T-helper 2 cell treated with Interferon-gamma antibody and Interleukin-4, amounts not matched to agents 100 ng/mL and 5 ng/mL, for 36 hours (primary cell): ENCODE data around the gene GPR21. TPM values are rescaled to one million over a fixed set of nuclear protein-coding genes. Genes with fewer than 3 reads are reported as not detected.

ENCODE experiments used
- intact Hi-C: fragments of 100-400 bp; cut with micrococcal nuclease; formaldehyde crosslinking; loops from one replicate; pipeline ENCODE4 v1.15.1; 2023
- total RNA-seq: library from RNA; stranded (reverse); gene quantifications from 2 replicates; pipeline ENCODE4 v1.2.3, GENCODE V29; 2022

The GPR21 gene
- total RNA-seq, 1 donor from 2014 or later = 0.23 TPM

DNA sequence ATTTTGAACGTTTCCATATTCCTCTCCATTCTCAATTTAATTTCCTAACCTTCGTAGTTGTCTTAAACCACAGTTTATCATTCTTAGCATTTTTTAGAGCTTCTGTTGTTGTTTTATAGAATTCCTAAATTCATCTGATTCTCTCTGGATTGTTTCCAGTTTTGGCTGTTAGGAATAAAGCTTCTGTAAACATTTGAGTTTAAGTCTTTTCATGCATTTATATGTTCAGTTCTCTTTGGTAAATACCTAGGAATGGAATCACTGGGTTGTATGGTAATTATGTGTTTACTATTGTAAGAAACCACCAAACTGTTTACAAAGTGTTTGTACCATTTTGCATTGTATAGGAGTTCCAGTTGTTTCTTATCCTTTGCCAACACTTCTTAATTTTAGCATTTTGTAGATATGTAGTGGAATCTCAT lies 29.7 kb downstream of the GPR21 start:
- intact Hi-C loops = no loop called here

DNA sequence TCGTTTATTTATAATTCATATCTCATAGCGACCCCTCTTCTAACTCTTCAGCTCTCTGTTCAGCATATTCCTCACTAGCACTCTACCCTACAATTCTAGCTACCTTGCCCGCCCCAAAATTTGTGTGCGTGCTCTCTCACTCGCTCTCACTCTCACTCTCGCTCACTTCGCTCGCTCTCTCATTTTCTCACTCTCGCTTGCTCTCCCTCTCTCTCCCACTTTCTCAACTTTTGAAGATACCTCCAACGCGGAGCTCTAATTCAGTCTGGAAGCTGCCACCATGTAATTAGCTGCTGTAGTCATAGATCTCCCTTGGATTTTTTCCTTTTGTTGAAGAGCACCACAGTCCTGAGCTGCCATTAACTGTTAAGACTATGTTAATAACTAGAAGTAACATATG lies 30.4 kb downstream of the GPR21 start:
- intact Hi-C loops = no loop called here

DNA sequence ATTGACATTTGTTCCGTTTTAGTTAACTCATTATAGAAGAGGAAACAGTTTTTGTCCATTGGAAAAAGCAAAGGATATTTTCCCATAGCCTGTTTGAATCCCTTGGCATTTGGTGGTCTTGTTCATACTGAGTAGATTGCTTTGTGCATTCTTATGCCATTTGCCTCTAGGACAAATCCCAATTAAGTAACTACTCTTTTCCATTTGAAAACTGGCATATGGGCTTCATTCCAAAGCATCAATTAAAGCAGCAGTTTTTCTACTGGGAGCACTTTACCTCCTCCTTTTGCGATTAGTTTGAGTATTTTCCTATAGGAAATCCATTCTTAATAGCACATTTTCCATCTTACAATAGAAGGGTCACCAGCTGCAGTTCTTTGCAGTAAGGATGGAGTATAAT lies 31.2 kb downstream of the GPR21 start:
- intact Hi-C loops = no loop called here

DNA sequence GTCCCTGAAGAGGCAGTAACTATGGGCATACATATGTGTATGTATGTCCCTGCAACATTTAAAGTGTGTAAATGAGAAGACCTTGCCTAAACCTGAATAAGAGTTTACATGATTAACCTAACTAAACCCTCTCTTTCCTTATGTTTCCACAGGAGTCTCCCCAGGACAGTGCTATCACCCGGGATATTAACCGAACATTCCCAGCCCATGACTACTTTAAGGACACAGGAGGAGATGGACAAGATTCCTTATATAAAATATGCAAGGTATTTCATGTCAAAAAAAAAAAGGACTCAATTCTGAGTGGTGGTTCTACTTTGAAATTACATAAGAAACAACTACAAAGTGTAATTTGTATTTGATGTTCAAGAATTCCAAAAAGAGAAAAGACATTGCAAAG lies 31.7 kb downstream of the GPR21 start:
- intact Hi-C loops = no loop called here

DNA sequence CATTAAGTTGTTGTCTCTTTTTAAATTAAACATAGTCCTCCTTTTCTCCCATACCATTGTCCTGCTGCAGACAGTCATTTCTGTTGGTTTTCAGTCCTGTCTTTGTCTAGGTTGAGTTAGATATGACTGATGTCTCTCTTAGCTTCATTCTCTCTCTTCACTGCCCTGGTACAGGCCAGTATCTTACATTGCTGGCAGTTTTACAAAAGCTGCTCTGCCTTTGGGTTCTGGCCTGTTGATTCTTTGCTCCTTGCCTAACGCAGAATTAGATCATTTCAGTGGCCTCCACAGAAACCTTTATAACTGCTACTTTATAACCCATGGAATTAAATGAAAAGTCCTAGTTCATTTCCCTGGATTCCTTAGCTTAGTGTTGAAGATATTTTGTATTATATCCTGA lies 33.7 kb downstream of the GPR21 start:
- intact Hi-C loops = no loop called here

DNA sequence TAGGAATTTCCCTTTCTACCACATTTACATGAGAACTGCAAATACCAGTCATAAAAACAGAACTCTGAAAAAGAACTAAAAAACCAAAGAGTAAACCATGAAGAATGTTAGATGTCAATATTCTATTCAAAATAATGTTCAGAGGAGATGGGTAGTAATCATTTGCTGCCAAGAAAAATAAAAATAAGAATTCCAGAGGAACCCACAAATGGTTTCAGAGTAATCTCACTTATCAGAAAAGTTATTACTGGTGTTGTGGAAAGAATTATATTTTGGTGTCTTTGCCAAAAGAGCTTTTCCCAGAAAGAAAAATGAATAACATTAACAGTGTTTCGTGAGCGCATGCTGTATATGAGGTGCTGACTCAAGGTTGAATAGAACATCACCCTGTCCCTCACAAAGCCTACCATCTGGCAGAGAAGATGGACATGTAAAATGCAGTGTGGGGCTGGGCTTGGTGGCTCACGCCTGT lies 35.6 kb downstream of the GPR21 start:
- intact Hi-C loops = no loop called here

DNA sequence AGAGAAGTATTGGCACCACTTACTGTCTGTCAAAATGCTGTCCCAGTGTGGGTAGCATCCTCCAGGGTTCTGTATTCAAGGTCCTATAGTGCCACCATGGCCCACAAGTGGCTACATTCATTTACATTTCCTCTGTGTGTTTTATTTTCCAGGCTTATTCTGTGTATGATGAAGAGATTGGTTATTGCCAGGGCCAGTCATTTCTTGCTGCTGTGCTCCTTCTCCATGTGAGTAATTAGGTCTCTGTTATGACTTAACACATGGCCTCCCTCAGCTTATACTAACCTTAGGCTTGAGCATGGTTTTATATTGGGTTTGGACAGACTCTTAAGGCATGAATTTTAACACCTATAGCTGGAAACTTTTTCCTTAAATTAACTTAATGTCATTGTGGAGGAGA lies 36.7 kb downstream of the GPR21 start:
- intact Hi-C loops = no loop called here

DNA sequence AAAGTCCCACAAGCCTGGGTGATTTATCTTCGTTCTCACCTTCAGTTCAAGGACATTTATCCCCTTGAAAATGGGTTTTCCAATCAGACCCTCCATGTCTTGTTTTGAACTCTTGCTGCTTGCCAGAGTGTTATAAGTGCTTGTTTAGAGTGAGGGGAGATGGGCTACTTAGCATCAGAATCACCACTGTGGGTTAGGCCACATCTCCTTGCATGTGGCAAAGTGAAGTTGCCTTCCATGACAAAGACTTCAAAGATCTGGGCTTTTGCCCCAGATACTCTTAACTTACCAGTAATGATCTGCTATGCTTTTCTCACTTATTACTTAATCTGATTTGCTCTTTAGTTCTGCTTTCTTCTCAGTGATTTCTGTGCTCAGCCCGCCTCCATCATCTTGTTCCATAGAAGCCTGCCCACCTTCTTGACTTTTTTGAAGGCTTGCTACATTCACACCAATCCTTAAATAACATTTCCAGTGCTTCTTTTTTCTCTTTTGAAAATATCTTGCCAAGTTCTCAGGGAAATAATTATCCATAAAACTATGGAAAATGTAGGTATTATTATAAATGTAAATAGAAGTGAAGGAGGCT lies 39.0 kb downstream of the GPR21 start:
- intact Hi-C loops = no loop called here

DNA sequence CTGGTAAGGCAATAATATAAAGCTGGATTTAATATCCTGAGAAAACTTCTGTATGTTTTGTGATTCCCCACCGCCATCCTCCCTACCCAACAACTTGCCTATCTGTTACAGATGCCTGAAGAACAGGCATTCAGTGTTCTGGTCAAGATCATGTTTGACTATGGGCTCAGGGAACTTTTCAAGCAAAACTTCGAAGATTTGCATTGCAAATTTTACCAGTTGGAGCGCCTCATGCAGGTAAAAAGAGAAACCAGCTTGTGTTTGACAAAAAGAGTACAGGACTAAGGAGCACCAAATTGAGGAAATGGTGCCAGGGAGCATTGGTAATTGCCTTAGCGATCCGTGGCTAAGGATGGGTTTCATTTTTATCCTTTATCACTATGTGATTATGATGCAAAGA lies 40.0 kb downstream of the GPR21 start:
- intact Hi-C loops = no loop called here

DNA sequence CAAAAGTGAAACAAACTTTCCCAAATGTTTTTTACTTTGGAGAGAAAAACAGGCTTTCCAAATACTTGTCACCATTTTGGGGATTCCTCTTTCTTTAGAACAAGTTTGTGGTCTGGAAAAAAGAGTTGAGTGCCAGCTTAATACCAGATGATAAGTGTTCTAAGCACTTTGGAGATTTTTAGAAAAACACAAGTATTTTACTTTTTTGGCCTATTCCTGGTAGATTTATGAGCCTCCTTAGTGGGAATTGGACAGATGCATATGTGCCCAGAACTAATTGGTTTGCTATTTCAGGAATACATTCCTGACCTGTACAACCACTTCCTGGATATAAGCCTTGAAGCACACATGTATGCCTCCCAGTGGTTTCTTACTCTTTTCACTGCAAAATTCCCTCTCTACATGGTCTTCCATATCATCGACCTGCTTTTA lies 40.5 kb downstream of the GPR21 start:
- intact Hi-C loops = no loop called here

DNA sequence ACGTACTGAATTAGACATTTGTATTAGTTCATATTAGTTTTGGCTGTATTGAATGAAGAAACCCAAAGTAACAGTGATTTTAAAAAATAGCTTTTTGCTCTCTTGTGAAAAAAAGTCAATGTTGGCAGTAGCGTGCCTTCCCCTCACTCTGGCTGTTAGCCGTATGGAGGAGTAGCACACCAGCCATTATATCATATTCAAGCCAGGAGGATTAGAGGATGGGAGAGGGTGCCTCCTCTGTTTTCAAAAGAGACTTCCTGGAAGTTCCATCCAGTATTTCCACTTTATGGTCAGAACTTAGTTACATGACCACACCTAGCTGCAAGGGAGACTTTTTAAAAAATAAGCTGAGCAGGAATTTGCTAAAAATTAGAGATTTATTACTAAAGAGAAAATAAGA lies 41.2 kb downstream of the GPR21 start:
- intact Hi-C loops = no loop called here

DNA sequence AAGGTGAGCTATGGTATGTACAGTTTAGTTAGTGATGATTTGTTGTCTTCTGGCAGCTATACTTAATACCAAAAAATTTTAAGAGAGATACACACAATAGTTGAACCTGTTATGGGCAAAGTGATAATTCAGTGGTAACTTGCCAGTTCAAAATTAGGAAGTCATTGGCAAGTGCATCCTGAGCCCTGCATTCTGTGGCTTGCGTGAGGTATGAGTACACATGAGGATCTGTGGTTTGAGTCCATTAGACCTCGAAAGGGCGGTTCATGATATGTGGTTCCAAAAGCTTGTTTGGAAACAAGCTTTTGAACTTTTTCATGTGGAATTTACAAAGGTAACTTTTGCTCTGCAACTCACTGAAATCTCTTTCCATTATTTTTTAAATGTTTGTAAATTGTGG lies 47.0 kb downstream of the GPR21 start:
- intact Hi-C loops = no loop called here

DNA sequence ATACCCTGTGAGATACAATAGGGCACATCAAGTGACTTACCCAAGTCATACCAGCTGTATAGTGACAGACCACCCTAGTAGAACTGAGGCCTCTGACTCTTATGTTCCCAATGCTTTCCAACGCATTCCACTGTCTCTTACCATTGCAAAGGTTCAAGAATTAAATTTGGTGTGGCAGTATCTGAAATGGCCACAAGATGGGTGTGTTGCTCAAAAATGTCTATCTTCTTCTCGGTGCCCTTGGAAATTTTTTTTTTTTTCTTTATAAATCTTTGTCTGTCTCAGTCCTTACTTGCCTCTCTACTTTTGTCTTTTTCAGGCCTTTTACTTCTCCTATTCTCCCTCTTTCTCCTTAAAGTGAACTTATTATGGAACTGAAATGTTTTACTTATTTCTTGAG lies 48.4 kb downstream of the GPR21 start:
- intact Hi-C loops = loop anchor here (1.0 kb wide), 1 partner anchor 268 kb away; no protein-coding TSS in a partner anchor

DNA sequence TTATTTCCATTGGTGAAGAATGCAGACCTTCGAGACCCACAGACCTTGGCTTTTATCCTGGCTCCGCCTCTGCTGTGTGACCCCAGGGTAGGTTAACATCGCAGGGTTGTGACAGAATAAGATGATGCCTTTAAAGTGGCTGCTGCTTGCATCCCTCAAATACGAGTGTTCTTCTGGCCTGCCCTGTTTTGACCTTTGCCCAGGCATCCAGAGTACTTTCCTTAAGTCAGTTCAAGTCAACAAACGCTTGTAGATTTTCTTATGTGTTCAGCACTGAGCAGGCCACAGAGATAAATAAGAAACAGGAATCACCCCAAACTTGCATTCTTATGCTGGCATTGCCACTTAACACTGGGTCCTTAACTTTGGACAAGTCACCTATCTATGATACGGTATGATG lies 50.2 kb downstream of the GPR21 start:
- intact Hi-C loops = no loop called here

DNA sequence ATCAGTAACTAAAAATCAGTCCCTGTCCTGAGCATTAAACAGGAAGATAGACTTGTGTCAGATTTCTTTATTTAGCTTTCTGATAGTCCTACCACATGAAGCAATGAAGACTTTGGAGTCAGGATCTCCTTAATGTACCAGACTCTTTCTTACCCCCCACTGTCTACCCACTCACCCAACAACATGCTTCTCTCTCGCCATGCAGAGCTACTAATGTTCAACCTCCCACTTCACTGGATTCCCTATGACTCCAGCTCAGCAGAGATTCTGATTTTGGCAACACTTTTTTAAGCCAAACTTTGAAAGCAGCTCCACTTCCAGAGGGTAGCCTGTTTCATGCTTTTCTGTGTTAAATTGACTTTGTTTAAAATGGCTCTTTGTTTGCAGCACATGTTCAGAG lies 50.8 kb downstream of the GPR21 start:
- intact Hi-C loops = no loop called here

Other genes starting within 250 kb of the GPR21 start
- gene OR5C1, start 244.7 kb upstream of the GPR21 start, total RNA-seq = not detected in 2 replicates
- not detected in 2 replicates for gene OR1K1, start 233.5 kb upstream of the GPR21 start, total RNA-seq
- gene PDCL, start 205.1 kb upstream of the GPR21 start, total RNA-seq = 23.1 and 24.1 TPM in 2 replicates
- 46.1 and 48.9 TPM in 2 replicates for gene RC3H2, start 128.3 kb upstream of the GPR21 start, total RNA-seq
- 10.8 and 11.9 TPM in 2 replicates for gene ZBTB6, start 120.3 kb upstream of the GPR21 start, total RNA-seq
- 6.8 and 7.2 TPM in 2 replicates for gene ZBTB26, start 102.2 kb upstream of the GPR21 start, total RNA-seq
- 28.2 and 32.7 TPM in 2 replicates for gene RABGAP1, start 92.6 kb upstream of the GPR21 start, total RNA-seq
- 18.1 and 18.2 TPM in 2 replicates for gene STRBP, start 234.9 kb downstream of the GPR21 start, total RNA-seq